GM13977 (cell line): ENCODE results near the gene KRT85.

Experiments
- DNase-seq: peaks from one replicate; pipeline ENCODE4 v3.0.0; 2012; ENCODE audit warnings: low spot score
- in situ Hi-C: fragments of 300-500 bp; cut with MboI; formaldehyde crosslinking; loops from one replicate; pipeline ENCODE4 v1.12.0; 2022; ENCODE audit warnings: low sequenced_read_pairs, low pct_unique_long_range_greater_than_20kb, mixed read lengths, inconsistent platforms; ENCODE audit not compliant: unreplicated experiment
- TF ChIP-seq, protein P1 (sequence below): IDR thresholded peaks from 2 replicates; pipeline ENCODE4 v1.5.1; 2012; ENCODE audit warnings: mild to moderate bottlenecking, control low read depth; ENCODE audit not compliant: insufficient read depth; ENCODE audit errors: extremely low read depth, missing control alignments

Gene KRT85

GRCh38 chr12:52353766-52354165 is 13.5 kb downstream of the KRT85 start:
- in situ Hi-C loops = no loop called here
- TF ChIP-seq, protein P1, sequence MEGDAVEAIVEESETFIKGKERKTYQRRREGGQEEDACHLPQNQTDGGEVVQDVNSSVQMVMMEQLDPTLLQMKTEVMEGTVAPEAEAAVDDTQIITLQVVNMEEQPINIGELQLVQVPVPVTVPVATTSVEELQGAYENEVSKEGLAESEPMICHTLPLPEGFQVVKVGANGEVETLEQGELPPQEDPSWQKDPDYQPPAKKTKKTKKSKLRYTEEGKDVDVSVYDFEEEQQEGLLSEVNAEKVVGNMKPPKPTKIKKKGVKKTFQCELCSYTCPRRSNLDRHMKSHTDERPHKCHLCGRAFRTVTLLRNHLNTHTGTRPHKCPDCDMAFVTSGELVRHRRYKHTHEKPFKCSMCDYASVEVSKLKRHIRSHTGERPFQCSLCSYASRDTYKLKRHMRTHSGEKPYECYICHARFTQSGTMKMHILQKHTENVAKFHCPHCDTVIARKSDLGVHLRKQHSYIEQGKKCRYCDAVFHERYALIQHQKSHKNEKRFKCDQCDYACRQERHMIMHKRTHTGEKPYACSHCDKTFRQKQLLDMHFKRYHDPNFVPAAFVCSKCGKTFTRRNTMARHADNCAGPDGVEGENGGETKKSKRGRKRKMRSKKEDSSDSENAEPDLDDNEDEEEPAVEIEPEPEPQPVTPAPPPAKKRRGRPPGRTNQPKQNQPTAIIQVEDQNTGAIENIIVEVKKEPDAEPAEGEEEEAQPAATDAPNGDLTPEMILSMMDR = no peak
- no peak for DNase-seq

DNA sequence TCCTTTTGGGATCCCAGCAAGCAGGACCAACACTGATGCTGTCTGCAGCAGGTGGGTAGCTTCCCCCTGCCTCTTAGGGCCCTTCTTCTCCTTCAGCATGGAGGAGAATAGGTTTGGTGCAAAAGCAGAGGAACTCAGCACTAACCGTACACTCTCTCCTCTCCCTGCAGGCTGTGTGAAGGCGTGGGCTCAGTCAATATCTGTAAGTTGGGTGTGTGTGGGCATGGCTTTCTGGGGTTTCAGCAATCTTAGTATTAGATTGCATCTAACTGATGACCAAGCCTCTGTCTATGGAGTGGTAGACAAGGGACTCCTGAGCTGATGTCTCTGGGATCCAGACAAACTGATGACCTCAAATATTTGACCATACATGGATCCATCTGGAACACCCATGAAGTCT is 14.3 kb downstream of the KRT85 start:
- in situ Hi-C loops = no loop called here
- no peak for DNase-seq
- TF ChIP-seq, protein P1 = no peak

- TF ChIP-seq, protein P1 = no peak
- no peak for DNase-seq
- in situ Hi-C loops = no loop called here
These were observed 15.9 kb downstream of the KRT85 start for GRCh38 chr12:52351196-52352059.

DNA sequence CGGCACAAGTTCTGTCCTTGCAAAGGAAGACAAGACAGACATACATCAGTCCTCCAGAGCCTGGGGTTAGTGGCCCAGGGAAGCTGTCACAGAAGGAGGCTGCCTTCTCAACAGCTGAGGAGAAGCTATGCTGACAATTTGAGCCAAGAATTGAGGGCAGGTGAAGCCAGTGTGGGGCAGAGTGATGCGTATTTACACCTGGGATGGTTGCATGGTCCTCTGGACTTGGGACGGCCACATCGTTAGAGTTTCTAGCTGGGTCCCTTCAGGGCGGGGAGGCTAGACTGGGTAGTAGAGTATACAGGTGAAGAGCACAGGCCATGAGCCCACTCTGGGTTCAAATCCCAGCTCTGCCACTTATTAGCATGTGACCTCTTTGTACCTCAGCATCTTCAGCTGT is 16.5 kb downstream of the KRT85 start:
- no peak for DNase-seq
- TF ChIP-seq, protein P1 = no peak
- in situ Hi-C loops = no loop called here

DNA sequence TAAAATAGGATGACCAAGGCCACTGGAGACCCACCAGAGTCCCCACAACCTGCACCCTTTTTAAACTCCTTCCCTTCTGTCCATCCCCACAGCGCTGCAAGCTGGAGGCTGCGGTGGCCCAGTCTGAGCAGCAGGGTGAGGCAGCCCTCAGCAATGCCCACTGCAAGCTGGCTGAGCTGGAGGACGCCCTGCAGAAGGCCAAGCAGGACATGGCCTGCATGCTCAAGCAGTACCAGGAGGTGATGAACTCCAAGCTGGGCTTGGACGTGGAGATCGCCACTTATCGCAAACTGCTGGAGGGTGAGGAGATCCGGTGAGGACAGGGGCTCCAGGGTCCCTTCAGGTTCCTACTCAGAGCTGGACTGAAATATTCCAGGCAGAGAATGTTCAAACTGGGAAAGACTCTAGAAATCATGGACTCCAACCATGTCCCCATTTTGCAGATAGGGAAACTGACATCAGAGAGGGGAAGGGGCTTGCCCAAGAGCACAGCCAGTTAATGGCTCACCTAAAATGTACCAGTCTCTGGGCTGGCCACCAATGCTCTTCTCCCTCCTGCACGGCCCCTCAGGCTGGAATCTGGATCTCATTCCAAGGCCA is 17.2 kb downstream of the KRT85 start:
- TF ChIP-seq, protein P1 = no peak
- in situ Hi-C loops = no loop called here
- DNase-seq = no peak

GRCh38 chr12:52349196-52349595 is 18.1 kb downstream of the KRT85 start:
- TF ChIP-seq, protein P1 = no peak
- in situ Hi-C loops = no loop called here
- no peak for DNase-seq
